Fibroblast of skin of back (primary cell): ENCODE results near the gene MRPL18. TPM values are rescaled to one million over a fixed set of nuclear protein-coding genes. Genes with fewer than 3 reads are reported as not detected.
"Not testable (repeated sequence)": the region's sequence is repeated elsewhere in the genome, so short reads cannot be mapped to it uniquely, and the experiment has no call there.

ENCODE experiments used
- DNase-seq: peaks from one replicate; pipeline ENCODE4 v3.0.0-alpha.2; 2013
- polyA plus RNA-seq, 2 experiments: library from polyadenylated mRNA; unstranded; fragments of 120-200 nt; gene quantifications; one replicate each; pipeline ENCODE4 v1.2.1, GENCODE V29; 2013; ENCODE audit not compliant: insufficient read length in 2 of 2

Gene MRPL18
- polyA plus RNA-seq (2013, experiment 1 of 2; ENCODE audit: insufficient read length): 83.8 TPM
- polyA plus RNA-seq (2013, experiment 2 of 2; ENCODE audit: insufficient read length): 62.8 TPM

- DNase-seq: peak; percentile 99
Measured at GRCh38 chr6:159790149-159790955, at the start of gene MRPL18. Gene MRPL18 (plus strand): TSS chr6:159790467. CDS start chr6:159790588, 121 bp downstream.

GRCh38 chr6:159742165-159742564 is 48.1 kb upstream of the MRPL18 start:
- DNase-seq: no peak

- DNase-seq: no peak
Measured at GRCh38 chr6:159745081-159745480, 45.2 kb upstream of the MRPL18 start.

- no peak for DNase-seq
Measured at GRCh38 chr6:159746759-159747158, 43.5 kb upstream of the MRPL18 start.

DNA sequence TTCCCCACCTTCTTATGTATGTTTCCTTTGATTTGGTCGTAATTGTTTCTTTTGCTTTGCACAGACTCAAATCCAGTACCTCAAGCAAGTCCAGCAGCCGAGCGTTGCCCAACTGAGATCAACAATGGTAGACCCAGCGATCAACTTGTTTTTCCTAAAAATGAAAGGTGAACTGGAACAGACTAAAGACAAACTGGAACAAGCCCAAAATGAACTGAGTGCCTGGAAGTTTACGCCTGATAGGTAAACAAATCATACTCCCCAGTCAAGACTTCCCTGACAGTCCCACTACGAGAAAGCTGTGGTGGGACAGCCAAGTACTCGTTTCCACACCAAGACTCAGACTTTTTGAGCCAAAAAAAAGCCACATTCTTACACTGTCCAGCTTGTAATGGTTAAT is 42.1 kb upstream of the MRPL18 start:
- not testable (repeated sequence) for DNase-seq

DNA sequence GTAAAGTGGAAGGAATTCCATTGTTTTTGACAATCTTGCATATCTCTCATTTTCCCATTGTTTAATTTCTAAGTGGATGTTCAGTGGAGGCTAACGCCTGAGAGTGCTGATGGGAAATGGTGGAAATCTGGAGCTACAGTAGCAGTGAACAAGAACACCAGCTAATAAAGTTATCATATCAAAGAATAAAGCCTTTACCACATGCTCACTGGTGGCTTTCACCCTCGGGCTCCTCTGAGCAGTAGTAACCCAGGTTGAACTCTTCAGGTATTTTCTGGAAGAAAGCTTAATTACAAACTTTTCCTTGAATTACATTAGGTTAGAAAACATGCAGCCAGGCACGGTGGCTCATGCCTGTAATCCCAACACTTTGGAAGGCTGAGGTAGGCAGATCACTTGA is 38.8 kb upstream of the MRPL18 start:
- DNase-seq: no peak

DNA sequence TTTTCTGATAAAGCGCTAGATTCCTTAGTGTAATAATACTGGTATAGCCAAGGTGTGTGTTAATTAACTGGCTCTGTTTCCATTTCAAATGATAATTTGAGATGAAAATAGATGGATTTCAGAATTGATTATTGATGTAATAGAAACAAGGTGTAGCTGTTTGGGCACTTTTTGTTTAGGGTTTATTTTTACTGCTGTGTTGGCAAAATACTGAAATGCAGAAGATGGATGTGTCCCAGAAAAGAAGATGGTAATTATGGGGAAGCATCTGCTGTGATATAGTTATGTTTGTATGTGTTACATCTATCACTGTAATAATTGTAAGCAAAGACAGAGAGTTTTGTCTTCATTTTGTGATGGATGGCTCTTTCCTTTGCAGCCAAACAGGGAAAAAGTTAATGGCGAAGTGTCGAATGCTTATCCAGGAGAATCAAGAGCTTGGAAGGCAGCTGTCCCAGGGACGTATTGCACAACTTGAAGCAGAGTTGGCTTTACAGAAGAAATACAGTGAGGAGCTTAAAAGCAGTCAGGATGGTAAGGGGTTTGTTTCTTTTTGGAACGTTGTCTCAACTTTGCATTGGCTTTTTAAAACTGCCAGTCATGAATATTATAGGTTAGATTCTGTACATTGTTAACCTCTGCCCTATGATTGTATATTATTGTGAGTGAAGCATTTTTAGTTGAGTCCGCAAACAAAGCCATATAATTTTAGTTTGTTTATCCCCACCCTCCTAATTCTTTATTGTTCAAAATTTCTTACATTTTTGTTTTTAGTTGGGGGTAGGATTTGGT is 37.0 kb upstream of the MRPL18 start:
- DNase-seq: no peak

DNA sequence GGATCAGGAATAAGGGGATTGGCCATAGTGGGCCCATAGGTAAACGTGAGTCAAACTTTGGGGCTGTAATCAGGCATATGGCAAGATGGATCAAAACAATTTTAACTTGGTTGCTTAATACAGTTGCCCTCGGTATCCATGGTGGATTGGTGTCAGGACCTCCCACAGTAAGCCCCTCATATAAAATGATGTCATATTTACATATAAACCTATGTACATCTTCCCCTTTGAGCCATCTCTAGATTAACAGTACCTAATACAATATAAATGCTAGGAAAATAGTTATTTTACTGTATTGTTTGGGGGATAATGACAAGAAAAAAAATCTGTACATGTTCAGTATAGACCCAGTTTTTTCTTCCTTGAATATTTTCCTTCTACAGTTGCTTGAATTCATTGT is 35.9 kb upstream of the MRPL18 start:
- DNase-seq: no peak

- no peak for DNase-seq
Measured at GRCh38 chr6:159754959-159755914, 35.0 kb upstream of the MRPL18 start.

- DNase-seq: no peak
Measured at GRCh38 chr6:159756508-159756907, 33.8 kb upstream of the MRPL18 start.

- DNase-seq: peak; percentile 80
Measured at GRCh38 chr6:159758031-159759001, 32.0 kb upstream of the MRPL18 start.

DNA sequence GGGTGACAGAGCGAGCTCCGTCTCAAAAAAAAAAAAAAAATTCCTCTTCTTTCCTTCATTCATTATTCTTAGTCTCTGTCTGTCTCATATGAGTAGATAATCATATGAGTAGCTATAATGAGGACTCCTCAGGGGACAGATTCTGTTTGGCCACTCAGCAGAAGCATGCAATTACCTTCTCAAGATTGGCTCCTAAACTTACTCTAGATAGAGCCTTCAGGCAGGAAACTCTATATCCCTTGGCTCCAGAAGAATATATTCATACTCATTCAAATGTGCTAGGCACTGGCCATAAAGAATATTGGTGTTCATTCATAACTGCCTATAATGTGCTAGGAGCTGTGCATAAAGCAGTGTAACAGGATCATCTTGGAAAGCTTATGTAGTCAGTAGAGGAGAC is 30.6 kb upstream of the MRPL18 start:
- no peak for DNase-seq

DNA sequence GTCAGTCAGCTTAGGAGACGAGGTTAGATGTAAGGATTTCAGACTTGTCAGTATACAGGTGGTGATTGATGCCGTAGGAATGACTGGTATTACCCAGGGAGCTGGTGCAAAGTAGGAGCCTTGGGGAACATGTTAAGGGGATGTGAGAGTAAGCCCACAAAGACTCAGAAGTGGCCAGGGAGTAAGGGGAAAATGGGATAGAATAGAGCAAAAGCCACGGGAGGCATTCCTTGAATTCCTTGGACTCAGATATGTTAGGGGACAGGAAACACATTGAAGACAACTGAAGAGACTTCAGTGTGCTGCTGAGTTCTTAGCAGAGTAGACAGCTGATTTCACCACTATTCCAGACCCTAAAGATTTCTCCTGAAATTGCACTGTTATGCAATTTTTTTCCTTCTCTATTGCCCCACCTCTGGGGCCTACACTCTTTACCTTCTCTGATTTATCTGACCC is 29.6 kb upstream of the MRPL18 start:
- peak; percentile 95 for DNase-seq

GRCh38 chr6:159761129-159761872 is 29.0 kb upstream of the MRPL18 start:
- DNase-seq: peak; percentile 14

DNA sequence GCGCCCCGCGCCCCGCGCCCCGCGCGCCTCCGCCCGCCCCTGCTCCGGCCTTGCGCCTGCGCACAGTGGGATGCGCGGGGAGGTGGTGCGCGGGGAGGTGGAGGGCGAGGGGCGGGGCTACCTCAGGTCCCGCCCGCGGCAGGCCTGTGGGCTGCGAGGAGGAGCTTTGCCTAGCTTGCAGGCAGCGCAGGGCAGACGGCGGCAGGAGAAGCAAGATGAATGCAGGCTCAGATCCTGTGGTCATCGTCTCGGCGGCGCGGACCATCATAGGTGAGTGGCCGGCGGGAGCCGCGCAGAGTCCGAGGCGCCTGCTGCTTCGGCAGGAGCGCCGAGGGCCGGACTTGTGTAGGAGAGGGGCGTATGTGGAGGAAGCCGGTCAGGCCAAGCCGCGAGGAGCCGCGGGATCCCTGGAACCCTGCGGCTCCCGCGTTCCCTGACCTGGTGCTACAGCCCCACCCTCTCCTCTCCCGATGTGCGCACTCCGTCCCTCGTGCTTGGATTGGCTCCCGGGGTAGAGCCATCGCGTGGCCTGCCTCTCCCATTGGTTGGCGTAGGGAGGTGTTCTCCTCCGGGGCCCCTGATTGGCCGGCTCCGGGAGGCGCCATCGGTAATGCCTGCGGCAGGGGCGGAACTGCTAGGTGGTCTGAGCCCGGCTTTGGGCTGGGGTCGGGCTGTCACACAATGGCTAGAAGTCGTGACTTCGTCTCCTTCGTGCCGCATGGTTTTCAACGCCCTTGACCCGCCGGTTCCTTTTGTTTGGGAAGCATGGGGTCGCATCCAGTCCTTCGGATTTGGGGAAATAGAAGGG is 28.2 kb upstream of the MRPL18 start, which contains the start of gene ACAT2:
Gene ACAT2, plus strand, starts transcription at position 173 of the 808 bp plus-strand sequence. Its CDS starts 43 bp downstream, at position 216.
- peak; percentile 96 for DNase-seq

- DNase-seq: no peak
Measured at GRCh38 chr6:159762681-159763293, 27.5 kb upstream of the MRPL18 start.

DNA sequence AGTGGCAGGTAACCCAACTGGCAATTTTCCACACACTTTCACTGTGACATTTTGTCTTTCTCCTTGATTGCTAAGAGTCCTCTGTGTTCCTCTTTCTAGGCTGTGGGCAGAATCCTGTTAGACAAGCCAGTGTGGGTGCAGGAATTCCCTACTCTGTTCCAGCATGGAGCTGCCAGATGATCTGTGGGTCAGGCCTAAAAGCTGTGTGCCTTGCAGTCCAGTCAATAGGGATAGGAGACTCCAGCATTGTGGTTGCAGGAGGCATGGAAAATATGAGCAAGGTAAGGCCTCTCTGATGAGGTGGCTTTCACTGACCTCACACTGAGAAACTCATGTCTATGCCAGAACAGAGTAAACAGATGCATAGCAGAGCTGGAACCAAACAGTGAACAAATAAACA is 23.4 kb upstream of the MRPL18 start:
- no peak for DNase-seq

DNA sequence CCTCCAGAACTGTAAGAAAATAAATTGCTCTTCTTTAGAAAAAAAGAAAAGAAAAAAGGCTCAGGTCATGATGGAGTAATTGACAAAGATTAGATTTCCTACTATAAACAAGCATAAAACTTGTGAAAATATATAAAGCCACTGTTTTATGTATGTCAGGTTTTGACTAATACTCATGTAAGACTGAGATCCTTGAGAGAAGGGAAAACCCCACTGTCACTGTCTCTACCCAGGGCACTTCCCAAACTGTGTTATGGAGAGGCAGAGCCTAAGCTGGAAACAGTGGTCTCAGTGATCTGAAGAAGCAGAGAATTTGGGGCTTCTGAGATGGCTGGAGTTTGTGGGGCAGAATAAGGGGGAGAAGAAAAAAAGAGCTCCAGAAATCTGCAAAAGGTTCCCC is 20.8 kb upstream of the MRPL18 start:
- DNase-seq: no peak

DNA sequence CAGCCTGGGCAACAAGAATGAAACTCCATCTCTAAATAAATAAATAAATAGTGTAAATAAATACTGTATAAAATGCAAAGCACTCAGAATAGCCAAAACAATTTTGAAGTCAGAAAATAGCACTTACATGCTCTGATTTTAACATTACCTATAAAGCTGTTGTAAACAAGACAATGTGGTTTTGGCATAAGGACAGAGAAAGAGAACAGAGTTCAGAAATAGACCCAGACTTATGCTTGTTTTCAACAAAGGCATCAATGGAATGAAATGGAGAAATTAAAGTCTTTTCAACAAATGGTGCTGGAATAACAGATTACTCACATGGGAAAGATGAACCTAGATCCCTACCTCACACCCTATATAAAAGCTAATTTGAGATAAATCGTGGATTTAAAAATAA is 18.1 kb upstream of the MRPL18 start:
- DNase-seq: no peak
